Measurements from ENCODE around the gene ATP1A2.

ATP1A2 gene

DNA sequence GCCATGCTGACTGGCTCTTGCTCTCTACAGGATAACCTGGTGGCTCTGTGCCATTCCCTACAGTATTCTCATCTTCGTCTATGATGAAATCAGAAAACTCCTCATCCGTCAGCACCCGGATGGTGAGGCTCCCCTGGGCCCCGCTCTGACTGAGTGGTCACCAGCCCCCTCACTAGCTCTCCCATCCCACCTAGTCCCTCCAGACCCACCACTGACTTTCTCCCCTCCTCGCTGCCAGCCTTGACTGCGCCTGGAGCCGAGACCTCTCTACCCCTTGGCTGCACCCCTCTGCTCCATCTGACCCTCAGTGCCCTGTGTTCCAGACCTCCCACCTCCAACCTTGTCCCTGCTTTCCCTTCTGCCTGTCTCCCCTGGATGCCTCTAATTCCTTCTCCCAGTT lies 70.7 kb downstream of the ATP1A2 start:
- DNase-seq = no peak

DNA sequence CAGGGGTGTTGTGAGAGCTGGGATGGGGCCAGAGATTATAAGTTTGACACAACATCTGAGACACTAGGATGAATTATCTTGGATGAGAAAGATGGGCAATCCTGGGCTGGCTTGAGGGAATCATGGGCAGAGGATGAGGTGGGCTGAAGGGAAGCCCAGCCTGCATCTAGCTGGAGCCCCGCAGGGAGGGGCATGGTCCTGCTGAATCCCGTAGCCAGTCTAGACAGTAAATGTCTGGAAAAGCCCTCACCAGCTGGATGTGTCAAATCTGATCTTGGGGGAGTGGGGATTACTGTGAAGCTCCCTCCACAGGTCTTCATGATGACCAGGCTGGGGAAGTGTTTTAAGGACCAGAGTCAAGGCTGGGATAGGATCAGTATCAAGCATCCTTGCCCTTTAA lies 71.2 kb downstream of the ATP1A2 start:
- DNase-seq = no peak

DNA sequence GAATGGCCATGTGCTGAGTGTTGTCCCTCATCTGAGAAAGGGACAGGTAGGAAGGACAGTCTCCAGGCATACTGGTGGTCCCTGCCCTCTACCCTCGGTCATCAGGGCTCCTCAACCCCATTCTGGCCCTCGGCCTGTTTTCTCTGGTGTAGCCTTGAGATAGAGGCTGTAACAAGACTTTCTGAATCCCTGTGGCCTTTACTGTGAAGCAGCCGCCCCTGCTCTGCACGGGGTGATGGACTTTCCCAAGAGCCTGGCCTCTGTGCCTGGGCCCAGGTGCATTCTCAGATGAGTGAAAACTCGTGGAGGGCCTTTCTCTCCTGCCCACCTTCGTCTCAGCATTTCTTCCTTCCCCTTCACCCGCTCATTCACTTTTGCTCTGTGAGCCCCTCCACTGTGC lies 71.8 kb downstream of the ATP1A2 start:
- no peak for DNase-seq

DNA sequence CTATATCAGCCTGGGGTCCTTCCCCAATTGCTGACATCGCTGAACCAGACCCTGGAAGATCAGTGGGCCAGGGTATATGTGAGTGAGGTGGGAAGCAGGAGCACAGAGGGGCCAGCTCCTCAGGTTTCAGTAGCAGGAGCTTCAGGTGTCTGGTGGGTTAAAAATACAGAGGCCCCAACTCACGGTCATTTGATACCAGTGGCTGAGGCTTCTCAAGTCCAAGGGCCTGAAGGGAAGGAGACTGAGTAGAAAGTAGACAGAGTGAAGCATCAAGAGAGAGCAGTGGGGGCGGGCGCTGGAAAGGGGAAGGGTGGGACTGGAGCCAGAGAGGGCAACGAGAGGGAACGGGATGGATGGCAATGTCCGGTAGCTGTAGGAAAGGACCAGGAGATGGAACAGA lies 72.8 kb downstream of the ATP1A2 start:
- DNase-seq = no peak

DNA sequence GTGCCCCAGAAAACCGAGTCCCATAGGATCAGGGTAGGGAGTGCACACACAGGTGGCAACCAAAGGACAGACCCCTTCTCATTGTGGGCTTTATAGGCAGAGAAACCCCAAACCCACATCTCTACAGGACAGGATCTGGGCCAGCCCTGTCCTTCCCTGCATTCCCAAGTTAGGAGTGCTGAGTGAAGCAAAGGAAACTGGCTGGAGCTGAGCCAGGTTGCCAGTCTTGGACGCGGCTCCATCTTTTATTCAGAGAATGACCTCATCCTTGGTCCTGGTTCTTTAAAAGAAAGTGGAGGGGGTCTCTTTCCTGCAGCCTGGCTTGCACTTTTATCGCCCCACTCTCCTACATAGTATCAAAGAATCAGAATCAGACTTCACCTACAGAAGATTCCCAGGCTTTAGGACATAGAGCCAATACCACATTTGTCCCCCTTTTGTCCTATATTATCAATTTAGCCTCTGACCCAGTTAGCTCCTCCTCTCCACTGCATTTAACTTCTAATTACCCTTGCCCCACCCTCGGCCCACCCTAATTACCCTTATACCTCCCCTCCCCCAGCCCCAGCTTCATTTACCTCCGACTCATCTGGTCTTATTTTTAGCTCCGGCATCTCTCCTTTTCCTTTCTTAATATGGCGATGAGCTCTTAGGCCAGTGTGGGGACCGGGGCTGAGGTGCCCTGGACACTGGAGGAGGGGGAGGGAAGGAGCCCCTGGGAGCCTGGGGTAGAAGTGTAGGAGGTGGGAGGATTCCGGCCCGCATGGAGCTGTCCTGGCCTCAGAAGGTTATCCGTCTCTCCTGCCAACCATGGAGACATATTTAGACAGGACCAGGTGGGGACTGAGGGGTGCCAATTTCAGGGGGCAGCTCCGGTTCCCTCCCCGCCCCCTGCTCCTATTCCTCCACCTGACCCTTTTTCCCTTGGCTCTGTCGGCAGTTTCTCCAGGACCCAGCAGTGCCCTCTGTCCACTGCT lies 74.4 kb downstream of the ATP1A2 start, which contains the start of gene CASQ1:
Gene CASQ1 (plus strand): TSS at position 927 of the 977 bp plus-strand sequence. CDS start 177 bp downstream, outside the sequence.
- DNase-seq = no peak

DNA sequence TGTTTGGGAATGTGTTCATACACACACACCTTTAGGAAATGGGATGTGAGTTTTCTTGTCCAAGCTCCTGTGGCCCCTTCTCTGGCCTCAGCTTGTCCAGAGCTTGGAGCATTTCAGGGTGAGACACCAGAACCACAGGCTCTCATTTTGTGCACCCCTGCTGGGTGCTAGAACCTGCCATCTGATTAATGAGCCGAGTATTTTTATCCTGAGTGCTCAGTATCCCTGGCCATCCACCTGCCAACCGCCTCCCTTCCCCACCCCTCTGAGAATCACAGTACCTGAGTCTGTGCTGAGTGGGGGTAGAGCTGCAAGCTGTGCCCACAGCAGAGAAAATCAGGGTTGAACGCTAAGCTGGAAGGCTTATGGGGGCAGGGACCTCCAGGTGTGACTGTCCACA lies 76.2 kb downstream of the ATP1A2 start:
- DNase-seq = no peak

DNA sequence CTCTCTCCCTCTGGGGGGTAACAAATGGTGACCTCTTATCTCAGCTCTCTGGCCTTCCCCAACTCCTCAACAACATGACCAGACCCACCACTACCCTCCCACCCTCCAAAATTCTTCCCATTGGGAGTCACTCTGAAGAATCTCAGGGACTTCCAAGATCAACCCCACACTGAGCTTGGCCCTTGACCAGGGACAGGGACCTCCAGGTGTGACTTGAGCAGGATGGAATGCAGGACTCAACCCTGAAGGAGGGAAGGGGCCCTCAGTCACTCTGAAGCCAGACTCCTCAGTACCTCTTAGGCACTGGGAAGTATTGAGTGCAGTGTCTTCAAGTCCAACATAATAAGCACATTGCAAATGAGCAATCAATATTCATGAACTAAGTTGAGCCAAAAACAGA lies 76.7 kb downstream of the ATP1A2 start:
- DNase-seq = no peak
